SKM-1 treated with dmso at 0.1 percent for 144 hours (cell line): ENCODE measurements around the gene CFP.

Experiments used
- DNase-seq: peaks from one replicate; lab custom pipeline; 2025; ENCODE audit not compliant: unreplicated experiment; lab: John Stamatoyannopoulos, UW

CFP gene

GRCh38 chrX:47576021-47576898 is 53.5 kb downstream of the CFP start:
- DNase-seq = no peak

GRCh38 chrX:47574547-47575301 is 55.0 kb downstream of the CFP start:
- no peak for DNase-seq

GRCh38 chrX:47574076-47574546 is 55.6 kb downstream of the CFP start:
- no peak for DNase-seq

GRCh38 chrX:47573341-47574075 is 56.2 kb downstream of the CFP start:
- no peak for DNase-seq
